Left ventricle myocardium inferior (tissue), 1 donor: ENCODE data around the gene WNT3A. TPM values are rescaled to one million over a fixed set of nuclear protein-coding genes. Genes with fewer than 3 reads are reported as not detected.

Experiments used
- DNase-seq: peaks from one replicate; pipeline ENCODE4 v3.0.0-alpha.2; 2020
- H3K27ac ChIP-seq: fragments of 200-600 bp; replicated peaks from 2 replicates; pipeline ENCODE4 v1.8.0; 2021
- H3K27me3 ChIP-seq: fragments of 200-600 bp; 2 replicates; pipeline ENCODE4 v1.8.0; 2021; ENCODE audit warnings: low read depth
- H3K36me3 ChIP-seq: fragments of 200-600 bp; 2 replicates; pipeline ENCODE4 v1.8.0; 2021
- H3K4me1 ChIP-seq: fragments of 200-600 bp; 2 replicates; pipeline ENCODE4 v1.8.0; 2021
- H3K4me3 ChIP-seq: fragments of 200-600 bp; 2 replicates; pipeline ENCODE4 v1.8.0; 2021; ENCODE audit warnings: mild to moderate bottlenecking, moderate library complexity
- H3K9me3 ChIP-seq: fragments of 200-600 bp; replicated peaks from 2 replicates; pipeline ENCODE4 v1.8.0; 2021
- CTCF ChIP-seq: fragments of 200-600 bp; IDR thresholded peaks from 2 replicates; pipeline ENCODE4 v1.8.0; 2021; ENCODE audit warnings: antibody characterized with exemption, mild to moderate bottlenecking, borderline replicate concordance
- intact Hi-C: fragments of 100-400 bp; cut with micrococcal nuclease; formaldehyde crosslinking; loops from one replicate; pipeline ENCODE4 v1.11.0; 2022
- total RNA-seq: library from RNA; stranded (reverse); fragmentation: NEBNext Ultra II Directional; extraction: Animal tissue kit (Norgen Biotek cat#: 25700); gene quantifications from one replicate; pipeline ENCODE4 v1.2.1, GENCODE V29; 2021
- donor health status: DM: no; HTN: yes; CAD: no; lungs with severe emphysema.

Gene WNT3A
- total RNA-seq, 1 donor from 2014 or later, result not detected

DNA sequence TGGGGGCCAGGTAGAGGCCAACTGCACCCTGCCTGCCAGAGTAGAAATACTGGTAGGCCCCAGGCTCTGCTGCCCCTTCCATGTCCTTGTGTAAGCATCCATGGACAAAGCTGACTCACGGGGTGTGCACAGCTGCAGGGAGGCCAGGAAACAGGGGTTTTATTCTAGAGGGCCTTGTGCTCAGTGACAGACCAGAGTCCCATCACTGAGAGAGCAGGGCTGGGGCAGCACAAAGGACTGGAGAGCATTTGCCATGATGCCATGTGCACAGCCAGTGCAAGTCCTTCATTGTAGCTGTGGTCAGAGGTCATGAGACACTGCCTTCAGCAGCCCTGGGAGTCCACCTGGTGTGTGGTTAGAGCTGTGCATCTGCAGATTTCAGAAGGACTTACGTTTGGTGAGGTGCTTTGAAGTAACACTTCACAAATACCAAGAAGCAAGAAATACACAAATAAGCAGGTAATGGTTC, 83.8 kb downstream of the WNT3A start:
- no peak for TF ChIP-seq CTCF

GRCh38 chr1:228091084-228091483, 84.3 kb downstream of the WNT3A start:
- Histone ChIP-seq H3K9me3 (peaks cover 14% of the 10 kb centered on the region), H3K4me1 (peaks cover 90% of the 10 kb centered on the region), H3K27ac (peak overlapping the region; percentile 99), H3K4me3 (peak overlapping the region; percentile 18), H3K27me3 (no peaks in the 10 kb centered on the region), H3K36me3 (peaks cover 10% of the 10 kb centered on the region)
- intact Hi-C loops, result no loop called here
- no peak for DNase-seq
- no peak for TF ChIP-seq CTCF

More for the DNA sequence above, 83.8 kb downstream of the WNT3A start:
- peak overlapping the region; percentile 18 for H3K4me3 ChIP-seq
- H3K9me3 ChIP-seq, result peaks cover 14% of the 10 kb centered on the region
- intact Hi-C loops, result no loop called here
- no peak for DNase-seq
- peaks cover 6% of the 10 kb centered on the region for H3K36me3 ChIP-seq
- H3K4me1 ChIP-seq, result peaks cover 90% of the 10 kb centered on the region
- H3K27ac ChIP-seq, result peak overlapping the region; percentile 99
- H3K27me3 ChIP-seq, result no peaks in the 10 kb centered on the region

DNA sequence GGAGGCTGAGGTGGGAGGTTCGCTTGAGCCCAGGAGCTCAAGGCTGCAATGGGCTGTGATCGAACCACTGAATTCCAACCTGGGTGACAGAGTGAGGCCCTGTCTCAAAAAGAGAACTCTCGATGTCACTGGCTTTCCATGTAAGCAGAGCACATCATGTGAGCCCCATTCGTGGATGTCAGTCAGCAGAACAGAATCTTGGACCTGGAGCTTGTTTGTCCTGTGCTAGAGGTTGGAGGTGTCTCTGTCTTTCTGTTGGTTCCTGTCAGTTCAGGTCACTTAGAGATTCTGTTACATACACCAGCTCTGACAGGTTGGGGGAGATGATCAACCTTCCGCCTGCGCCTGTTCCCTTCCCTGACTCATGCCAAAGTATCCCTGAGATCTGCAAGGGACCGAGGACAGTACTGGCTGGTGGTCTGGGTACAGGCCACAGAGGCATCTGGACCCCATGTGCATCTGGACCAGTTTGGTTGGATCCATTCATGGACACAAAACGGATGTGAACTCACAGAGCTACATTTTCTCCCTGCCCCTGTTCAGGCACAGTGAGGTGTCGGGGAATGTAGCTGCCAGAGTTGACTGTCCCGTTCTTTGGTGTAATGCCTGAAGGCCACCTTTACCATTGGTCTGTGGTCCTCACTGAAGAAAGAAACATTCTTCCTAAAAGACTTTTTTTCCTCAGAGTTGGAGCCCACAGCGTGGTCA, 85.7 kb downstream of the WNT3A start:
- no peak overlapping the region for H3K27ac ChIP-seq

DNA sequence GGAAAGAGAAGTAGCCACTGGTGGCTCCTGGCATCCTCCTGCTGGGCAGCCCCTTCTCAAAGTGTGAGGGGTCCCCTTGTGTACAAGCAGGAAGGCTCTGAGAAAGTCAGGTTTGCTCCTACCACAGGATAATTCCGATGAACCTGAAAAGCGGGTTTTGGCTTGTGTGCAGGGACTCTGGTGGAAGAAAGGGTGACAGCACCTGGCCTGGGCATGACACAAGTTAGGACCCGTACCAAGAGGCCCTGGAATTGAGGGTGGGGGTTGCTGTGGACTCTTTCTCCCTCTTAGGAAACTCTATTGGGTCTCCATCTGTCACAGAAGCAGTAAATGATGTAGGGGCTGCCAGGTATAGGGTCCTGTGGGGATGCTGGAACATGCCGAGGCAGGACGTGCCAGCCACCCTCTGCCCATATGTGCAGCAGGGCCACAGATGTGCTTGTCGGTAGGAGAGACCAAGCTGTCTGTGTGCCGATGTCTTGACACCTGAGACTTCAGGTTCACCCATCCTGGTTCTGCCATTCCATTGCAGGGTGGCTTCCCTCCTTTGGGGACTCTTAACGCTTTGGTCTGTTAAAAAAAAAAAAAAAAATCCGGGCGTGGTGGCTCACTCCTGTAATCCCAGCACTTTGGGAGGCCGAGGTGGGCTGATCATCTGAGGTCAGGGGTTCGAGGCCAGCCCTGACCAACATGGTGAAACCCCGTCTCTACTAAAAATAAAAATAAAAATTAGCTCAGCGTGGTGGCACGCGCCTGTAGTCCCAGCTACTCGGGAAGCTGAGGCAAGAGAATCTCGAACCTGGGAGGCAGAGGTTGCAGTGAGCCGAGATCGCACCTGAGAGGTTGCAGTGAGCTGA, 86.5 kb downstream of the WNT3A start:
- intact Hi-C loops, result no loop called here
- H3K4me3 ChIP-seq, result no peak overlapping the region
- no peak for TF ChIP-seq CTCF
- H3K4me1 ChIP-seq, result peaks cover 82% of the 10 kb centered on the region
- no peak for DNase-seq
- H3K36me3 ChIP-seq, result peaks cover 28% of the 10 kb centered on the region
- H3K9me3 ChIP-seq, result peaks cover 14% of the 10 kb centered on the region
- H3K27ac ChIP-seq, result no peak overlapping the region
- no peaks in the 10 kb centered on the region for H3K27me3 ChIP-seq

More for the DNA sequence above, 85.7 kb downstream of the WNT3A start:
- Histone ChIP-seq H3K27me3 (no peaks in the 10 kb centered on the region), H3K4me1 (peaks cover 90% of the 10 kb centered on the region), H3K36me3 (peaks cover 20% of the 10 kb centered on the region), H3K4me3 (no peak overlapping the region), H3K9me3 (peaks cover 14% of the 10 kb centered on the region)
- TF ChIP-seq CTCF, result no peak
- DNase-seq, result no peak
- intact Hi-C loops, result no loop called here

GRCh38 chr1:228094432-228095016, 87.7 kb downstream of the WNT3A start:
- H3K4me1 ChIP-seq, result peaks cover 70% of the 10 kb centered on the region
- H3K9me3 ChIP-seq, result peaks cover 14% of the 10 kb centered on the region
- TF ChIP-seq CTCF, result no peak
- H3K27ac ChIP-seq, result no peak overlapping the region
- H3K27me3 ChIP-seq, result no peaks in the 10 kb centered on the region
- H3K4me3 ChIP-seq, result no peak overlapping the region
- H3K36me3 ChIP-seq, result peaks cover 40% of the 10 kb centered on the region
- intact Hi-C loops, result no loop called here
- DNase-seq, result no peak
